Subcutaneous adipose tissue (tissue), 4 donors: ENCODE results near the gene TPSAB1. TPM values are rescaled to one million over a fixed set of nuclear protein-coding genes. Genes with fewer than 3 reads are reported as not detected.
"Not testable (repeated sequence)": the region's sequence is repeated elsewhere in the genome, so short reads cannot be mapped to it uniquely, and the experiment has no call there.

ENCODE experiments used
- CTCF ChIP-seq: fragments of 450-650 bp; IDR thresholded peaks from one replicate; pipeline ENCODE4 v1.5.1; 2016; ENCODE audit warnings: low read depth, mild to moderate bottlenecking, control low read depth, antibody characterized with exemption, moderate library complexity
- total RNA-seq, 4 donors: library from RNA; depleted of rRNA; stranded (reverse); fragments of >200 nt; gene quantifications; one replicate each; pipeline ENCODE4 v1.1.0, GENCODE V29; 2016

Gene TPSAB1
- total RNA-seq, 4 donors from 2014 or later: 31.8 to 116 (median 69.8) TPM

GRCh38 chr16:1245452-1246020 is 5.0 kb downstream of the TPSAB1 start:
- TF ChIP-seq CTCF: no peak

- TF ChIP-seq CTCF: not testable (repeated sequence)
Observed at GRCh38 chr16:1255276-1256122, 15.0 kb downstream of the TPSAB1 start, which contains the start of gene TPSD1. Gene TPSD1, plus strand, starts transcription at chr16:1256069. Its CDS starts 212 bp downstream, at chr16:1256281.

GRCh38 chr16:1256874-1257322 is 16.4 kb downstream of the TPSAB1 start:
- no peak for TF ChIP-seq CTCF

- no peak for TF ChIP-seq CTCF
Observed at GRCh38 chr16:1257561-1258224, 17.2 kb downstream of the TPSAB1 start.

GRCh38 chr16:1258225-1258600 is 17.7 kb downstream of the TPSAB1 start:
- TF ChIP-seq CTCF: no peak

- no peak for TF ChIP-seq CTCF
Observed at GRCh38 chr16:1258906-1259759, 18.6 kb downstream of the TPSAB1 start.
